OCI-LY7 (cell line): Measurements from ENCODE around the gene ERN1. TPM values are rescaled to one million over a fixed set of nuclear protein-coding genes. Genes with fewer than 3 reads are reported as not detected.

Experiments used
- BruUV-seq: library from RNA; stranded (reverse); fragments of 400-500 nt; replicated peaks from 2 replicates; lab custom pipeline; 2021; lab: Mats Ljungman, UMichigan
- CTCF ChIA-PET: fragments of 300-600 bp; sonication (Branson Sonifier 250); formaldehyde crosslinking; loops from one replicate; lab custom pipeline; 2022; ENCODE audit warnings: antibody characterized with exemption; ENCODE audit not compliant: unreplicated experiment; lab: Charles Lee
- POLR2A ChIA-PET: fragments of 300-600 bp; sonication (Branson Sonifier 250); formaldehyde crosslinking; loops from one replicate; lab custom pipeline; 2022; ENCODE audit warnings: antibody characterized with exemption; lab: Charles Lee
- DNase-seq: peaks from one replicate; pipeline ENCODE4 v3.0.0-alpha.2; 2015; ENCODE audit warnings: low spot score
- H2AFZ ChIP-seq: fragments of 200-600 bp; sonication (generic), shearing (Covaris generic); 2 replicates; pipeline ENCODE4 v1.6.1; 2014; ENCODE audit warnings: mild to moderate bottlenecking, antibody characterized with exemption, low read length, moderate library complexity
- H3K27ac ChIP-seq: fragments of 200-600 bp; sonication (generic); 2 replicates; pipeline ENCODE4 v1.5.1; 2014; ENCODE audit warnings: mixed run types, low read depth, mild to moderate bottlenecking, moderate library complexity, low read length, inconsistent platforms; ENCODE audit not compliant: poor library complexity, severe bottlenecking
- H3K36me3 ChIP-seq: fragments of 200-600 bp; sonication (generic); 2 replicates; pipeline ENCODE4 v1.6.1; 2014; ENCODE audit warnings: mild to moderate bottlenecking, antibody characterized with exemption, low read length, moderate library complexity, mixed read lengths; ENCODE audit not compliant: insufficient read depth
- H3K4me1 ChIP-seq: fragments of 200-600 bp; sonication (generic); 2 replicates; pipeline ENCODE4 v1.5.1; 2014; ENCODE audit warnings: mild to moderate bottlenecking, low read length; ENCODE audit not compliant: insufficient read depth, poor library complexity, severe bottlenecking
- H3K4me2 ChIP-seq: fragments of 200-600 bp; sonication (generic); 2 replicates; pipeline ENCODE4 v1.6.1; 2014; ENCODE audit warnings: mild to moderate bottlenecking, low read length
- H3K4me3 ChIP-seq: fragments of 200-600 bp; sonication (generic); 2 replicates; pipeline ENCODE4 v1.5.1; 2014; ENCODE audit warnings: mild to moderate bottlenecking, low read depth, low read length; ENCODE audit not compliant: poor library complexity, severe bottlenecking
- H3K79me2 ChIP-seq: fragments of 200-600 bp; sonication (generic); 2 replicates; pipeline ENCODE4 v1.6.1; 2016; ENCODE audit warnings: low read depth, mild to moderate bottlenecking, low read length, moderate library complexity, mixed read lengths; ENCODE audit not compliant: insufficient read depth
- H3K9me2 ChIP-seq: fragments of 200-600 bp; sonication (generic); 2 replicates; pipeline ENCODE4 v1.6.1; 2016; ENCODE audit warnings: mild to moderate bottlenecking, low read length, mixed read lengths; ENCODE audit not compliant: insufficient read depth
- H3K9me3 ChIP-seq: fragments of 200-600 bp; sonication (generic); 2 replicates; pipeline ENCODE4 v1.6.1; 2014; ENCODE audit warnings: mild to moderate bottlenecking, mixed run types, low read length, mixed read lengths
- H4K20me1 ChIP-seq: fragments of 200-600 bp; sonication (generic); 2 replicates; pipeline ENCODE4 v1.6.1; 2014; ENCODE audit warnings: mild to moderate bottlenecking, antibody characterized with exemption, low read length, moderate library complexity, mixed read lengths; ENCODE audit not compliant: insufficient read depth
- CTCF ChIP-seq: fragments of 200-600 bp; sonication (generic); conservative IDR thresholded peaks from 2 replicates; pipeline ENCODE4 v1.5.1; 2014; ENCODE audit warnings: mild to moderate bottlenecking, antibody characterized with exemption, low read length, moderate library complexity, mixed read lengths
- EZH2phosphoT487 ChIP-seq: fragments of 200-600 bp; sonication (generic); IDR thresholded peaks from 2 replicates; pipeline ENCODE4 v1.6.1; 2018; ENCODE audit warnings: low read depth, borderline replicate concordance, mild to moderate bottlenecking, mixed run types, antibody characterized with exemption, low read length, moderate library complexity, mixed read lengths
- intact Hi-C: fragments of 100-400 bp; cut with micrococcal nuclease; formaldehyde crosslinking; loops from one replicate; pipeline ENCODE4 v1.10.0; 2022; ENCODE audit not compliant: unreplicated experiment
- total RNA-seq, 2 experiments: library from RNA; depleted of rRNA in 1 of 2; stranded (reverse); fragments of >200 nt in 1 of 2; shearing (Covaris generic) in 1 of 2; gene quantifications; 2 replicates each; pipeline ENCODE4 v1.2.3, GENCODE V29; 2014 to 2022

The ERN1 gene
- total RNA-seq, 2 experiments from 2014 or later = 22.0 to 70.3 TPM

DNA sequence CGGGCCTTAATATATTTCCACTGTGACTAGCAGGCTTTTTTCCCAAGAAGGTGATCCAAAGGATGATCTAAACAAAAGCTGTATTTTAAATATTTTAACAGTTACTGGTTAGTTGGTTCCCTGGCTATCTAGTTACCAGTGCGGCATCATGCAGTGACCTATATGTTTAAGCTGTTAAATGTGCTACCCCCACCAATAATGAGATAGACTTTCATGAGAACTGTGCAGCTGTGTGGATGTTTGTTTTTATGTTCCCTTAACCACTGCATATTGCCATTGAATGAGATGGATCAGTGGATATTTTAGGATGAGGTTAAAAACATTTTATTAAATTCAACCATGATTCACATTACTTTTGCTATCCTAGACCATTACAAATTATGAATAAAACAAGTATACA, 16.9 kb downstream of the ERN1 start:
- no peak overlapping the region for H3K27ac ChIP-seq
- DNase-seq = no peak
- H3K36me3 ChIP-seq = no peaks in the 10 kb centered on the region
- no TSS peak for BruUV-seq
- H3K4me1 ChIP-seq = peaks cover 42% of the 10 kb centered on the region
- H3K79me2 ChIP-seq = peaks cover 12% of the 10 kb centered on the region; the same call in 1 of the 2 replicates
- no peak overlapping the region for H2AFZ ChIP-seq
- no peak for TF ChIP-seq CTCF
- no peak for TF ChIP-seq EZH2phosphoT487
- no peak overlapping the region for H3K4me3 ChIP-seq
- no peaks in the 10 kb centered on the region for H3K9me2 ChIP-seq
- intact Hi-C loops = no loop called here
- POLR2A ChIA-PET = interaction anchor here (0.7 to 1.8 kb wide), 5 partner anchors 13 to 39 kb away, joined by 3 to 4 read pairs (median 3); no protein-coding TSS in a partner anchor
- CTCF ChIA-PET = no interaction called here
- no peaks in the 10 kb centered on the region for H3K9me3 ChIP-seq
- no peaks in the 10 kb centered on the region for H4K20me1 ChIP-seq
- H3K4me2 ChIP-seq = no peak overlapping the region

- ChIA-PET CTCF (no interaction called here), POLR2A (interaction anchor here (0.7 to 1.8 kb wide), 4 partner anchors 29 to 37 kb away, joined by 3 to 4 read pairs (median 3); no protein-coding TSS in a partner anchor)
- Histone ChIP-seq H3K4me1 (peaks cover 54% of the 10 kb centered on the region), H2AFZ (no peak overlapping the region), H3K4me3 (no peak overlapping the region), H3K36me3 (no peaks in the 10 kb centered on the region), H3K27ac (no peak overlapping the region), H3K9me3 (no peaks in the 10 kb centered on the region), H3K79me2 (peaks cover 18% of the 10 kb centered on the region; the same call in 1 of the 2 replicates), H3K9me2 (no peaks in the 10 kb centered on the region), H4K20me1 (no peaks in the 10 kb centered on the region), H3K4me2 (no peak overlapping the region; the same call in 1 of the 2 replicates)
- no peak for TF ChIP-seq CTCF
- TF ChIP-seq EZH2phosphoT487 = no peak
- intact Hi-C loops = no loop called here
- BruUV-seq = no TSS peak
- no peak for DNase-seq
Measured at GRCh38 chr17:64111831-64112230, 18.1 kb downstream of the ERN1 start.

DNA sequence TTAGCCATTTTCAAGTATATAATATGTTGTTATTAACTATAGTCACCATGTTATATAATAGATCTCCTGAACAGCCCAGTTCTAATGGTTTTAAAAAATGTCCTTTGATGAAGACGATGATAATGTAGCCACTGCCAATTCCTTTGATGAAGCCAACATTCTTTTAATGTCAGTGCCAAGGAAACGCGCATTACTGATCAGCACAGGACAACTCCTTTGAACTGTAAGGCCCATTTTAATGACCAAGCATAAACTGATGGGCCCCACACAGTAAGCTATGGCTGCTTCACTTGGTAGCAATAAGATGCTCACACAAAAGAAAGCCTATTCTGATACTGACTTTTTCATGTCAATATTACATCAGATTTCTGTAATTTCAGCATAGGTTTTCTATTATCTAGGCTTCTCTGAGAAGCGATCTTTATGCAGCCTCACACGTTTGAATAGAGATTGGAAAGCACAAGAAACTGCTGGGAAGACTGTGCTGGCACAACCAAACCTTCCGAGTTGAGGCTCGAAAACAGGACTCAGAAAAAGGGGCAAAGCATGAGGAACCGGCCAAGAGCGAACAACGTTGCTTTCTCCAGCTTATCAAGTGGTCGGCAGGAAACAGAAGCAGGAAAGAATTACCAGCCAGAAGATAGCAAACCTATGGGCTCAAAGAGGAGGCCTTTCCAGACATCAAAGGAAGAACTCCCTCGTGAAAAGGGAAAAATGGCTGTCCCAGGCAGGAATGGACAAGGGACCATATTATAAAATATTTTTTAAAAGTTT, 19.4 kb downstream of the ERN1 start:
- no peaks in the 10 kb centered on the region for H3K9me2 ChIP-seq
- no peak overlapping the region for H3K4me3 ChIP-seq
- ChIA-PET POLR2A (interaction anchor here (1.3 to 1.4 kb wide), 3 partner anchors 9 to 36 kb away, joined by 3 to 5 read pairs (median 5); no protein-coding TSS in a partner anchor), CTCF (no interaction called here)
- intact Hi-C loops = no loop called here
- H3K36me3 ChIP-seq = no peaks in the 10 kb centered on the region
- no peak for DNase-seq
- H4K20me1 ChIP-seq = no peaks in the 10 kb centered on the region
- BruUV-seq = no TSS peak
- H3K4me2 ChIP-seq = no peak overlapping the region
- no peaks in the 10 kb centered on the region for H3K9me3 ChIP-seq
- peaks cover 24% of the 10 kb centered on the region; the same call in 1 of the 2 replicates for H3K79me2 ChIP-seq
- no peak overlapping the region for H3K27ac ChIP-seq
- H3K4me1 ChIP-seq = peaks cover 67% of the 10 kb centered on the region
- TF ChIP-seq EZH2phosphoT487 (no peak), CTCF (no peak)
- no peak overlapping the region for H2AFZ ChIP-seq
